Measurements from ENCODE around the gene SLC9A9.

DNA sequence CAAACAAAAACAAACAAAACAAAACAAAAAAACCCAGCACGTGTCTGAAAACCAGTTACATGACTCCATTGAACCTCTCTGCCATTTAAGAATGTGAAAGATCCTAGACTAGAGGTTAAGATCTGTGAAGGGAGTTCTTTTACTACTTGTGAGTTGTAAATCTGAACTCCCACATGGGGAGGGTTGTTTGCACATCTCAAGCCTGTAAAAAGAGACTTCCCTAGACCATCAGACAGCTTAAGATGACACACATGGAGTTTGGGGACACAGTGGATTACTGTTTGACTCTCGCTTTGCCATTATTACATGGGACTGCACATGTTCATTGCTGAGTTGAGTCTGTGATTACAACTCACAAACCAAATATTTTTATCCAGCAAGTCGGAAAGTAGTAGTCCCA is 171.5 kb downstream of the SLC9A9 start:
- TF ChIP-seq POLR2AphosphoS5 (IDR thresholded peaks at IDR 0.05), result no peak
- no peak for TF ChIP-seq POLR2A (IDR thresholded peaks at IDR 0.05)
- TF ChIP-seq, protein P1, sequence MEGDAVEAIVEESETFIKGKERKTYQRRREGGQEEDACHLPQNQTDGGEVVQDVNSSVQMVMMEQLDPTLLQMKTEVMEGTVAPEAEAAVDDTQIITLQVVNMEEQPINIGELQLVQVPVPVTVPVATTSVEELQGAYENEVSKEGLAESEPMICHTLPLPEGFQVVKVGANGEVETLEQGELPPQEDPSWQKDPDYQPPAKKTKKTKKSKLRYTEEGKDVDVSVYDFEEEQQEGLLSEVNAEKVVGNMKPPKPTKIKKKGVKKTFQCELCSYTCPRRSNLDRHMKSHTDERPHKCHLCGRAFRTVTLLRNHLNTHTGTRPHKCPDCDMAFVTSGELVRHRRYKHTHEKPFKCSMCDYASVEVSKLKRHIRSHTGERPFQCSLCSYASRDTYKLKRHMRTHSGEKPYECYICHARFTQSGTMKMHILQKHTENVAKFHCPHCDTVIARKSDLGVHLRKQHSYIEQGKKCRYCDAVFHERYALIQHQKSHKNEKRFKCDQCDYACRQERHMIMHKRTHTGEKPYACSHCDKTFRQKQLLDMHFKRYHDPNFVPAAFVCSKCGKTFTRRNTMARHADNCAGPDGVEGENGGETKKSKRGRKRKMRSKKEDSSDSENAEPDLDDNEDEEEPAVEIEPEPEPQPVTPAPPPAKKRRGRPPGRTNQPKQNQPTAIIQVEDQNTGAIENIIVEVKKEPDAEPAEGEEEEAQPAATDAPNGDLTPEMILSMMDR (IDR thresholded peaks at IDR 0.05), result no peak

Measured in prostate gland (tissue), 2 donors.